Muscle of back (tissue), 11 donors: Measurements from ENCODE around the gene LHFPL2. TPM values are rescaled to one million over a fixed set of nuclear protein-coding genes. Genes with fewer than 3 reads are reported as not detected.

Experiments
- DNase-seq, 3 donors: peaks; one replicate each; pipeline versions ENCODE4 v3.0.0 to v3.0.0-alpha.2; 2013
- polyA plus RNA-seq, 10 donors: library from polyadenylated mRNA; unstranded; fragments of 120-200 nt; gene quantifications; one replicate each; pipeline ENCODE4 v1.2.1, GENCODE V29; 2013; ENCODE audit not compliant: insufficient read length in 10 of 10

The LHFPL2 gene
- polyA plus RNA-seq, 10 donors, result 51.0 to 82.5 (median 59.4) TPM

DNA sequence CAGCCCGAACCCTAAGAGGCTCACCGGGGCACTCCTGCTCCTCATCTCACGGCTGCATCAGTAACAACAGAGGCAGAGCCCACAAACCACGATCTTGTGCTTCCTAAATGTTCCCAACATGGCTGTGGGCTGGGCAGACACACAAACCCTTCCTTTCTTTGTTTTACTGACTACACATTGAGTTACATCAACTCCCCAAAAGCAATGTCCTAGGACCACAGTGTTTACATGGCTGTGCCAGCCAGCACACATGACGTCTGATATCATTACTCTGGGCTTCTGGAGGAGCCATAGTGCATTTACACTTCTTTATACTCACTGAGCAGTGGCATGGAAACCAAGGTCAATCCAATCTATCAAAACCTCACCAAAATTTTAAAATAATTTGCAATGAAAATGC, 101.4 kb downstream of the LHFPL2 start:
- no peak for DNase-seq

- no peak for DNase-seq
These were observed 102.1 kb downstream of the LHFPL2 start for GRCh38 chr5:78546276-78546996.

DNA sequence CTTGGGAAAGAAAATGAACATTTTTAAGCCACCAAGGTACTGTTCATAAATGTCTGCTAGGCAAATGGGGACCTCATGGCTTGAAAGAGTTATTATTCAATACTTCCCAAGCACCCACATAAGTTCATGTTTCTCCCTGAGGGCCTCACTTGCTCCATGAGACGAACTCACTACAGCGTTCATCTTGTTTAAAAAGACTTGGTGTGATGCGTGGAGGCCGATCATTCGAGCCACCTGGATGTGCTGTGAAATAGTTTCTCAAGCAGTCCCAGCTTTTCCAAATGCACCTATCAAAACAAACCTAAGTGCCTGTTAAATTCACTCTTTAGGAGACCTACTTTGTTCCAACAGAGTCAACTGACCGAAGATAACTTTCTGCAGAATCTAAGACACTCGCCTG, 103.2 kb downstream of the LHFPL2 start:
- no peak for DNase-seq

DNA sequence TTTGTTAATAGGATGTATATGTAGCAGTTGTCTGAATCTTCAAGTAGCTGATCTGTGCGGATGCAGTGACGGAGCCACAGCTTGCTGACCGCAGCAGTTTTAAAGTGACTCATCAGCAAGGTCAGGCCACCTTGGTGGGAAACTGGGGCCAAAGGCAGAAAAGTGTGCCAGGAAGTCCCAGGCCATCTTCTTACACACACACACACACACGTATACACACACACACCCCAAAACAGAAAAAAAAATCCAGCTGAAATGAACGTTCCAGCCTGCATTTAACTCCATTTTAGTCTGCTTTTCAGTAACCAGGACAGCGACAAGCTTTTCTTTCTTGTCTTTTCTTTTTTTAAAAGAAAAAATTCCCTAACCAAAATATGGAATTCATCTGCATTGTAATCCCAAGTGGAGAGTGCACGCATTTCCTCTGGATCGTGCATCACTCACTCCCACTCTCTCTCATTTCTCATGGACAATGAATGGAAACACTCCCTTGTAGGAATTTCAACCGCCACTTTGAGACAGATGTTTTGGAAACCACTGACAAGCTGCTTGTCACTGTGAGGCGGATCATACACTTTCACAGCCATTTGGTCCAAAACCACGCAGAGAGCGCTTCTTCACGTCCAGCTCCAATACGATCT, 103.9 kb downstream of the LHFPL2 start:
- DNase-seq, result peak; percentile 81 to 92 (median 81)

GRCh38 chr5:78543916-78544315, 104.7 kb downstream of the LHFPL2 start:
- no peak for DNase-seq

GRCh38 chr5:78543292-78543691, 105.3 kb downstream of the LHFPL2 start:
- DNase-seq, result no peak

DNA sequence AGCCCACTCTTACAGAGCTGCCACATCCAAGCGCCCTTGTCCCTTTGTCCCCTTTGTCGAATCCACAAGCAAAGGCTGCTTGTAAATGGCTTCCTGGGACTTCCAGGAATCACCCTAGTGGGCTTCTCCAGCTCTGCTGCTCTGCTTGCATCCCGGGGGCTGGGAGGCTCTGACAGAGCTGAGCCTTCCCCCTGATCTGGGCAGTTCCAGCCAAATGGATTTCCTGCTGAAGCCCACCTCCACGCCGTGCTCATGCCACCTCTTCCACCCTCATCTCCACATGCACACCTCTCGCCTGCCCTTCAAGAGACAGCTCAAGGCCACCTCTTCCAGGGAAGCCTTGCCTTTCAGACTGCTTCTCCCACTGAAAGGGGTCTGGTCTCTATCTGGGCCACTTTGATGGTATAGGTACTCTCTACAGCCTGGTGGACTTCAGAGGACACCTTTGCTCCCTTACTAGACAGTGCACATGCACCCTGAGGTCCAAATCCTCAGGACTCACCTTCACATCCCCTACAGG, 106.2 kb downstream of the LHFPL2 start:
- DNase-seq, result no peak

DNA sequence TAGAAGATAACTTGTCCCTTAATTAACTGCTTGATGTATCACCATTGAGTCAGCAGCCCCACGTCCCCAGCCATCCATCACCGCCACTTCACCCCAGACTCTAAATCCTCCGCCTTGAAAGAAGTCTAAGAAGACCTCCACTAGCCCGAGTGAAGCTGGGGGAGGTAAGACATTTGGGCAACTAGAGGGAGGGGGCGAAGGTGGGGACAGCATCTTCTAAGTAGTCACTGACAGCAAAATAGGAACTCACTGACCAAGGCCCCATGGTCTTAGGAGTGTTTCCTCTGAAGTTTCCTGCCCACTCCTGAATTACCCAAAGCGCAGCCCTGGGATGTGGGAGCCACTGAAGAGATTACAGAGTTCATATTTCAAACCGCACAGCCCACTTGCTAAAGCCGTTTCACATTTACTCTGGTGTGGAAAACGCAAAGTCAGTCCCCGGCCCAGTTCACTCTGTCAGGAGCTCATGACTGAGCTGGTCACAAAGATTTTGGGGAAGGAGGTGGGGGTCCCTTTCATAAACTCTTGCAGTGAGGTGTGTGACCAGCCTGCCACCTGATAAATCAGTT, 107.4 kb downstream of the LHFPL2 start:
- no peak for DNase-seq

DNA sequence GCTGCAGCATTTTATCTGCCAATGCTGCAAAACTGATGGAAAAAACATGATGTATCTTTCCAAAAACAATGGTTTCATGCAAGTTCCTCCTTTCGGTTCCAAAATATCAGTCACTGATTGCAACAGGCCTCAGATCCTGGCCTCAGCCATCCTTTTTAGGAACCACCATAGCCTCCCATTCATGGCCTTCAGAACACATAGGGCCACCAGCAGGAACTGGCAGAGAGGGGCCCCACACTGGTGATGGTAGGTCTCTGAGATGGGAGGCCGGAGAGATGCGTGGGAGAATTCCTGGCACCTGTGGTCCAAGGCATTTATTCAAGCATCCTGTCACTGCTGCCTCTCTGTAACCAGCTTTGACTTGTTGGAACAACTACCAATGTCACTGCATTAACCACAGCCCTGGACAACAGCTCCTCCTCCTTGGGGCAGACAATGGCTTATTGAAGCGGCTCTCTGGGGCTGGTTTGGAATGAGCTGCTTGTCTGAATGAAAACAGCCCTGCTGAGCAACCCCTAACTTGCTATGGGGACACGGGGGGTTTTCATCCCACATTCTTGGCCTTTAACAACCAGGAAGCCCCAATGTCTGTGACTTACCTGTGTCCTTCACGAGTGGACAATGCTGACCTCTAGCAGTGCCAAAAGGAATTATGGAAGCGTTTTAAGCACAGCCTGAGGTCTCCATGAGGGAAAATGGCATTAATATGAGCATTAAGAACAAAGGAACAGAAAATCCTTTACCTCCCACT, 108.1 kb downstream of the LHFPL2 start:
- DNase-seq, result peak in 1 of 3 donors; percentile 77

DNA sequence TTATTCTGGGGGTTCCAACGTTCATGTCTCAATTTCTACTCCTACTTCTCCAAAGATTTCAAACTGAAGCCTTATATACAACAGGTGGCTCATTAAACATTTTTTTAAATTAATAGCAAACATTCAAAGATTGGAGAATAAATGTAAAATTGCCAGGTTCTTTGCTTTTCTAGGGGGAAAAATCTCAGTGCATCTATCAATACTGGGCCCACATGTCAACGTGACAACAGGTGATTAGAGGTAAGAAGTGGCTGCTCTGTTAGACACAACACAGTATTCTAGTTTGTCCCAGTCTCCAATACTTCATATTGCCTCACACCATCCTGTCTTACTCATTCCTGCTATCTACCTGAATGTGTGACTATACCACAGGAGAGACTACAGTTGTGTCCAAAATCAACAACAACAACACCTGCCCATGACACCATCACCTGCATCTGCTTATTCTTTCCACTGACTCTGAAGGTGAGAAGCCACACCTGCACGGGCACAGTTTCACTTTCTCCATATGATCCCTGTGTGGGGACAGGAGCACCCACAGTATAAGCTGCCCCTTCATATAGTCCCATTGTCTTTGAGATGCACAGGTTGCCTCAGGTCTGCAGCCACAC, 110.2 kb downstream of the LHFPL2 start:
- no peak for DNase-seq

DNA sequence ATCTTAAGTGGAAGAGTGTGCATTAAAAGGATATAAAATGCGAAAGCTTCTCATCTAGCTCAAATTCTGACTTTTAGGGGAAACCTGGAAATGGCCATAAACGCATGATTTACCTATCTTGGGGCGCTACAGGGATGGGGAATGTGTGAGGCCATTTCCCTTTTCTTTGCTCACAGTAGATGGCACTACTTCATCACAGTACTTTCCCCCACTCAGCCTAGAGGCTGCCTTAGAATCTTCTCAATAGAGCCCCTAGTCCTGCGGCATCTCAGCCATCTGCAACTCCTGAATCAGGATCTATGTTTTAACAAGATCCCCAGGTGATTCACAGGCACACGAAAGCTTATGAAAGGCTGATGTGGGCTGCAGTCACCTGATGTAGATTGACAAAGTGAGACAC, 110.8 kb downstream of the LHFPL2 start:
- DNase-seq, result peak in 2 of 3 donors; percentile 67 to 83

DNA sequence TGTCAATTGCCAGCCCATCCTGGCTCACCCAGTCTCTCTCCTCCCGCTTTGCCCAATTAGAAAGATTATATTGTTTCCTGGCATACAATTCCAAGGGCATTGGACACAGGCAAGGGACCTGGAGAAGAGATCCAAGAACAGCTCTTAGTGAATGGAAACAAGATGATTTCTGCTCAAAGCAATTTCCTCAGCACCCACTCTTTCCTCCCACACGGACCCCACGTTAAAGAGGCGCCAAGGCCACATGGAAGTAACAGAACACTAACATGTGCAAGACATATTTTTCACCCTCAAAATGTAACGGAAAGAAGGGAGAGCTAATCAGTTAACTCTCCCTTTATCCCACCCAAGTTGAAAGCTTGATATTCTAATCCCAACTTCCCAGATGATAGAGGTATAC, 111.2 kb downstream of the LHFPL2 start:
- no peak for DNase-seq

DNA sequence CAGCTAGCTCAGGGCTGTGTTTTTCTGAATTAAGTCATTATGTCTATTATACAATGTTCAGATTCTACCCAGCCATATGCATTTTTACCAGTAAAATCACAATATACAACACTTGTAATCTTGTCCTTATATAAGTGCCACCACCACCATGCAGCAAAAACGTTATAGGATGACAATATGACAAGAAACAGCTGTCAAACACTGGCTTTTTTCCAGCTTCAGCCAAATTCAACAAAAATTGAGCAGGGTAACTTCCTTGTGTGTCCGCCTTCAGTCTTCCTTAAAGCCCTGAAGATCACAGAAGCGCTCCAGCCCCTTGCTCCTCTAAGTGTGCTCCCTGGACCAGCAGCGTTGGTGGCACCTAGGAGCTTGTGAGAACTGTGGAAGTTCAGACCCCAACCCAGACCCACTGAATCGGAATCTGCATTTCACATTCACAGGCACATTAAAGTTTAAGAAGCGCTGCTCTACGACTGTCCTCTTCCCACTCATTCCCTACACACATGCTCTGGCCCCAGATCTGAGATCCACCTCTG, 111.8 kb downstream of the LHFPL2 start:
- DNase-seq, result no peak

- DNase-seq, result peak in 1 of 3 donors; percentile 9
These were observed 113.7 kb downstream of the LHFPL2 start for GRCh38 chr5:78534905-78535200.

DNA sequence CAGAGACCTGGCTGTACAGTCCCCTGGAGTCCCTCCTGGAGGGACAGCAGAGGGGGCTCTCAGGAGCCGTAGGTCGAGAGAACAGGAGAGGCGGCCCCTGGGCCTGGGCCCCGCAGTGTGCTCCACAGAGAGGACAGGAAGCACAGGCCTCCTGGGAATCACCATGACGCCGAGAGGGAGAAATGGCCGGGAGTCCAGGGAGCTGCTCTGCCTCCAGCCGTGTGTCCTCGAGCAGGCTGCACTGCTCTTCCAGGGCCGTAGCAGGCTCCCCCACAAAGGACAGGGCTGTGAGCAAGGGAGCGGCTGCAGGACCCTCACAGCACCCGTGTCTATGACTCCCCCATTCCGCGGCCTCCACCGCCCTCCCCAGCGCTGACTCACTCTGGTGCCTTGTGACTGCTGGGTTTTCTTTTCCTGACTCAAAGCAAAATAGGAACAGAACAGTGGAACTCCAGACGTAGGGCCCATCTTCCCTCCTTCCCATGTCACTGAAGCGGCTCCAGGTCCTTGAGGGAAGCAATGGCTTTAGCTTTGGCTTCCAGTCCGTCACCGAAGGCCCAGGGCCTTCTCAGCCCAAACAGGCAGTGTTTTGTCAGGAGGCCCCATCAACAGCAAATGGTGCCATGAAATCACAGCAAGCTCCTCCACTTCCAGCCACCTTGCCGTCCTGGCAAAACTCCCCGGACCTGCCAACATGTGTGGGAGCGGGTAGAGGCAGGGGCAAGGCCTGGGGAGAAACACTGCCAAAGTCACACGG, 114.2 kb downstream of the LHFPL2 start:
- DNase-seq, result peak in 1 of 3 donors; percentile 45

DNA sequence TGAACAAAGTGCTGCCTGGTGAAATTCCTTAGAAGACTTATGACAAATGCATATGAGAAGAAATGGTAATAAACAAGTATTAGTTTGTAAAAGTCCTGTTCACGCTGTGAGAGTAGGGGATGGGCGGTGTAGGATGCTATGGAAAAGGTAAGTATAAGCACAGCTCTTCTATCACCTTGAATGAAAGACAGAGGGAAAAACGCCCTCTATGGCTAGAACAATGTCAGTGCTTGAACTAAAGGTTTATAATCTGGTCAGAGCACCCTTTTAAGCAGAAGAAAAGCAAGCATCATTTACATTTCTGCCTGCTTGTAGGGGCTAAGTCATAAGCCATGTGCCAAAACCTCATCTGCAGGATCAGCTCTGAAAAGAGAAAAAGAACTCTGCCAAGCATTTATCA, 115.2 kb downstream of the LHFPL2 start:
- no peak for DNase-seq

- DNase-seq, result no peak
These were observed 118.1 kb downstream of the LHFPL2 start for GRCh38 chr5:78530342-78531096.

- no peak for DNase-seq
These were observed 120.6 kb downstream of the LHFPL2 start for GRCh38 chr5:78527925-78528324.

DNA sequence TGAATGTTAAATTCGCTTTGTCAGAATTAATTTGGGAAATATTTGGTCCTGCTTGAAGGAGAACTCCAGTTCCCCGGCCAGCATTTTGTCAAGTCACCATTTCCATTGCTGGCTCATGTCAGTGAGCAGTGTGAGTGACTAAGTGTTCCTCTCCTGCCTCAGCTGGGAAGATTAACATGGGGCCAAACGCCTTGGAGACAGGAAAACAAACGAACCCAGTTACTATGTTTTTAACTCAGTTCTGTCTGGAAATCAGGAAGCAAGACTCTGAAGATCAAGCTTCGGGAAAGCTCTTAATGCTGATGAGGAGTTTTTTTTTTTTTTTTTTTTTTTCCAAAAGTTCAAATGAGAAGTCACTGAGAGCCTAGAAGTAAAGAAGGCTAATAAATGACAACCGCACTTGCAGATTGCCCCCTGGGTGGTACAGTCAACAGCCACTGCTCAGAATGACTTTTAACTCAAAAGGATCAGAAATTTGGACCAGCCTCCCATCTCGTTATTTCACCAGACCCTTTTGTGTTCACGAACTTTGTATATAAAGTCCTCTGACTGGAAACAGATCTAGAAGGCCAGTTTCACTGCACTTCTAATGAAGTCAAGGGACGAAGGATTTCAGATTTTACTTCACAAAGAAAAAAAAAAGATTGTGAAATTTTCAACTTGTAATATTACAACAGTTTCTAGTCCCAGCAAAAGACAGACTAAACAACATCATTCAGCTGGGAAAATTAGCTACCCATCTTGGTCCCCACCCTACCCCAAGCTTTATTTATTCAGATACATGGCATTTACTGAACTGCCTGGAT, 121.3 kb downstream of the LHFPL2 start:
- DNase-seq, result peak; percentile 90 to 94 (median 93)
